OCI-LY1 (cell line): Measurements from ENCODE around the gene HSD11B1L.

Experiments used
- H2AFZ ChIP-seq: fragments of 200-600 bp; sonication (generic), shearing (Covaris generic); 2 replicates; pipeline ENCODE4 v1.6.0; 2014; ENCODE audit warnings: antibody characterized with exemption, mild to moderate bottlenecking, low read length
- H3F3A ChIP-seq: fragments of 200-600 bp; sonication (generic), shearing (Covaris generic); 2 replicates; pipeline ENCODE4 v1.6.0; 2014; ENCODE audit warnings: mild to moderate bottlenecking, antibody characterized with exemption, low read length, moderate library complexity; ENCODE audit not compliant: insufficient read depth
- H3K27ac ChIP-seq: fragments of 200-600 bp; sonication (generic); 2 replicates; pipeline ENCODE4 v1.5.1; 2014; ENCODE audit warnings: low read length, mixed run types, mild to moderate bottlenecking, low read depth; ENCODE audit not compliant: poor library complexity, severe bottlenecking
- H3K27me3 ChIP-seq: fragments of 200-600 bp; sonication (generic); 2 replicates; pipeline ENCODE4 v1.6.0; 2014; ENCODE audit warnings: antibody characterized with exemption, mild to moderate bottlenecking, low read length, moderate library complexity; ENCODE audit not compliant: insufficient read depth
- H3K36me3 ChIP-seq: fragments of 200-600 bp; sonication (generic); 2 replicates; pipeline ENCODE4 v1.6.1; 2014; ENCODE audit warnings: mild to moderate bottlenecking, antibody characterized with exemption, low read length, moderate library complexity, mixed read lengths; ENCODE audit not compliant: insufficient read depth
- H3K4me1 ChIP-seq: fragments of 200-600 bp; sonication (generic); 2 replicates; pipeline ENCODE4 v1.5.1; 2014; ENCODE audit warnings: mild to moderate bottlenecking, low read length, moderate library complexity; ENCODE audit not compliant: insufficient read depth, severe bottlenecking
- H3K4me2 ChIP-seq: fragments of 200-600 bp; sonication (generic), shearing (Covaris generic); 2 replicates; pipeline ENCODE4 v1.6.1; 2014; ENCODE audit warnings: low read length
- H3K4me3 ChIP-seq: fragments of 200-600 bp; sonication (generic); 2 replicates; pipeline ENCODE4 v1.5.1; 2014; ENCODE audit warnings: low read length, low read depth, mild to moderate bottlenecking, mixed read lengths; ENCODE audit not compliant: poor library complexity, severe bottlenecking
- H3K79me2 ChIP-seq: fragments of 200-600 bp; shearing (Covaris generic); 2 replicates; pipeline ENCODE4 v1.6.1; 2016; ENCODE audit warnings: mixed run types, low read length, mixed read lengths; ENCODE audit not compliant: insufficient read depth
- H3K9ac ChIP-seq: fragments of 200-600 bp; sonication (generic), shearing (Covaris generic); 2 replicates; pipeline ENCODE4 v1.6.1; 2014; ENCODE audit warnings: mild to moderate bottlenecking, low read length, mixed read lengths
- H3K9me2 ChIP-seq: fragments of 200-600 bp; sonication (generic), shearing (Covaris generic); 2 replicates; pipeline ENCODE4 v1.6.1; 2014; ENCODE audit warnings: low read depth, mild to moderate bottlenecking, low read length, mixed read lengths
- H3K9me3 ChIP-seq: fragments of 200-600 bp; shearing (Covaris generic); 2 replicates; pipeline ENCODE4 v1.6.1; 2014; ENCODE audit warnings: low read length, mixed read lengths
- H4K20me1 ChIP-seq: fragments of 200-600 bp; sonication (generic), shearing (Covaris generic); 2 replicates; pipeline ENCODE4 v1.6.0; 2016; ENCODE audit warnings: mild to moderate bottlenecking, low read length; ENCODE audit not compliant: insufficient read depth
- EZH2 ChIP-seq: fragments of 200-600 bp; sonication (generic), shearing (Covaris generic); IDR thresholded peaks from 2 replicates; pipeline ENCODE4 v1.8.0; 2017; ENCODE audit warnings: borderline replicate concordance, mixed run types, mild to moderate bottlenecking, antibody characterized with exemption, low read length, moderate library complexity, mixed read lengths
- TF ChIP-seq, protein P1 (sequence below): fragments of 200-600 bp; sonication (generic), shearing (Covaris generic); IDR thresholded peaks from 2 replicates; pipeline ENCODE4 v1.5.1; 2017; ENCODE audit warnings: mild to moderate bottlenecking, antibody characterized with exemption, low read length, moderate library complexity, mixed read lengths

HSD11B1L gene

DNA sequence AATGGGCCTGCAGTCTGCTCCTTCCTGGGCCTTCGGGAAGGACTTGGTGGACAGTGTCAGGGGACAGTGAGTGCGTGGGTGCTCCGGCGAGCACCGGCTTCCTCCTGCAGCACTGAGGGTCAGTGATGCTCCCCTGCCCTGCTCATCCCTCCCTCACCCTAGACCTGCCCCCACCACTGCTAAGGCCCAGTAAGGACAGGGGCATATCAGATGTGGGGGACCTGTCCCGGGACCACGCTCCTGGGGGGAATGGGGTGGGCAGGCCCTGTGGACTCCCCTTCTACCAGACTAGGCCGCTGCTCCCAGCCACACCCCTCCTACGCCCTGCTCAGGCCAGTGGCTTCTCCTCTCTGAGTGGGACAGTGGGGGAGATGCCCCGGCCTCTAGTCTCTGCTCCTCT lies 3.7 kb upstream of the HSD11B1L start:
- Histone ChIP-seq H3K4me2 (no peak overlapping the region), H3K9ac (no peak overlapping the region), H3K79me2 (no peaks in the 10 kb centered on the region), H3K27ac (no peak overlapping the region), H3K36me3 (peaks cover 15% of the 10 kb centered on the region), H3K4me1 (peaks cover 14% of the 10 kb centered on the region), H3K9me3 (no peaks in the 10 kb centered on the region), H3K9me2 (no peaks in the 10 kb centered on the region), H3K4me3 (no peak overlapping the region), H4K20me1 (no peaks in the 10 kb centered on the region), H2AFZ (no peak overlapping the region), H3K27me3 (no peaks in the 10 kb centered on the region), H3F3A (no peaks in the 10 kb centered on the region)
- TF ChIP-seq, protein P1, sequence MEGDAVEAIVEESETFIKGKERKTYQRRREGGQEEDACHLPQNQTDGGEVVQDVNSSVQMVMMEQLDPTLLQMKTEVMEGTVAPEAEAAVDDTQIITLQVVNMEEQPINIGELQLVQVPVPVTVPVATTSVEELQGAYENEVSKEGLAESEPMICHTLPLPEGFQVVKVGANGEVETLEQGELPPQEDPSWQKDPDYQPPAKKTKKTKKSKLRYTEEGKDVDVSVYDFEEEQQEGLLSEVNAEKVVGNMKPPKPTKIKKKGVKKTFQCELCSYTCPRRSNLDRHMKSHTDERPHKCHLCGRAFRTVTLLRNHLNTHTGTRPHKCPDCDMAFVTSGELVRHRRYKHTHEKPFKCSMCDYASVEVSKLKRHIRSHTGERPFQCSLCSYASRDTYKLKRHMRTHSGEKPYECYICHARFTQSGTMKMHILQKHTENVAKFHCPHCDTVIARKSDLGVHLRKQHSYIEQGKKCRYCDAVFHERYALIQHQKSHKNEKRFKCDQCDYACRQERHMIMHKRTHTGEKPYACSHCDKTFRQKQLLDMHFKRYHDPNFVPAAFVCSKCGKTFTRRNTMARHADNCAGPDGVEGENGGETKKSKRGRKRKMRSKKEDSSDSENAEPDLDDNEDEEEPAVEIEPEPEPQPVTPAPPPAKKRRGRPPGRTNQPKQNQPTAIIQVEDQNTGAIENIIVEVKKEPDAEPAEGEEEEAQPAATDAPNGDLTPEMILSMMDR, result no peak
- TF ChIP-seq EZH2, result no peak

DNA sequence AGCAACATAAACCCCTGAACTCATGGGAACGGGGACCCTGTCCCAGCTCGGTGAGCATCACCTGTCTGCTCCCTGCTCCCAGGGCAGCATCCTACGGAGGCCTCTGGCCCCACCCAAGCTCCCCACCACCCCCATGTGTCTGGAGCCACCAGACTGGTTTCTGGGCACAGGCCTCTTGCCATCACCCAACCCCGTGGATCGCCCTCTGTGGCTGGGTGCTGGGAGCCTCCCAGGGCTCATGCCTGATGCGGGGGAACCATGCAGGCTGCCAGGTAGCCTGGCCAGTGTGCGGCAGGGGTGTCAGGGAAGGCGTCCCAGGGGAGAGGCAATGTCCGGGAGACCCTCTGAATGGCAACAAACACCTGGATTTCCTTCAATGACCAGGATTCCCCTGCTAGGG lies 3.2 kb upstream of the HSD11B1L start:
- Histone ChIP-seq H3K79me2 (no peaks in the 10 kb centered on the region), H3K27me3 (no peaks in the 10 kb centered on the region), H3K9me3 (no peaks in the 10 kb centered on the region), H3K4me1 (peaks cover 14% of the 10 kb centered on the region), H3K36me3 (peaks cover 13% of the 10 kb centered on the region), H3K27ac (no peak overlapping the region), H3K4me2 (no peak overlapping the region), H3K9ac (no peak overlapping the region), H3F3A (no peaks in the 10 kb centered on the region), H3K4me3 (no peak overlapping the region), H3K9me2 (no peaks in the 10 kb centered on the region), H2AFZ (no peak overlapping the region), H4K20me1 (no peaks in the 10 kb centered on the region)
- TF ChIP-seq EZH2, result no peak
- TF ChIP-seq, protein P1, result no peak

DNA sequence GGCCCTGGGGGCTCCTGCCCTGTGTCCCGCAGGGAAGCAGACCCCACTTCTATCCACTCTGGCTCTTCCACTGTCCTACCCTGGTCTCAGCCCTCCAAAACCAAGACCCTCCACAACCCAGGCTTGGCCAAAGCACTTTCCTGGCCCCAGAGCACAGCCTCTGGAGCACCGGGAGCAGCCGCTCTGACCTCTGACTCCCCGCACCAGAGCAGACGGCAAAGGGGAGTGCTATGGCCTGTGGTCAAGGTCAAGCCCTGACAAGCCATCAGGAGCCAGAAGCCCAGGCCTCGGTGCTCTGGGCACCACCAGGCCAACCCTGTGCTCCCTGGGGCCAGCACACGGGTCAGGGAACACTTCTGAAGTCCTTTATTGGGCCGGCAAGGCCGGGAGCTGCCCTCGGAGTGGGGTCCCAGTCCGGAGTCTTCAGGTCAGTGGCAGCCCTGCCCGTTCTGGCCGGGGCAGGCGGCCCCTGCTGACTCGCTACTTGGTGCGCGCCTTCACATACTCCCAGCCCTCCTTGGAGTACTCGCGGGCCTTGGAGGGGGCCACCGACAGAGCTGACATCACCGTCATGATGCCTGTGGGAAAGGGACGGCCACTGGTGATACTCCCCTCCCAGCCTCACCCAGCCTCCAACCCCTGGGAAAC lies 2.6 kb upstream of the HSD11B1L start:
- Histone ChIP-seq H2AFZ (no peak overlapping the region), H3K36me3 (peaks cover 7% of the 10 kb centered on the region), H3K4me2 (no peak overlapping the region), H3F3A (no peaks in the 10 kb centered on the region), H3K9me3 (no peaks in the 10 kb centered on the region), H3K27me3 (no peaks in the 10 kb centered on the region), H4K20me1 (no peaks in the 10 kb centered on the region), H3K27ac (no peak overlapping the region), H3K4me1 (peaks cover 14% of the 10 kb centered on the region), H3K9me2 (no peaks in the 10 kb centered on the region), H3K4me3 (no peak overlapping the region), H3K79me2 (no peaks in the 10 kb centered on the region), H3K9ac (no peak overlapping the region)
- no peak for TF ChIP-seq EZH2
- TF ChIP-seq, protein P1, result no peak
